Neural progenitor cell (in vitro differentiated cells): Measurements from ENCODE around the gene GBP5.

Source experiments
- CTCF ChIP-seq: fragments of 200-600 bp; sonication (generic); IDR thresholded peaks from 2 replicates; pipeline ENCODE4 v1.5.1; 2017; ENCODE audit warnings: antibody characterized with exemption, mild to moderate bottlenecking
- EZH2 ChIP-seq: fragments of 200-600 bp; sonication (generic); IDR thresholded peaks from 2 replicates; pipeline ENCODE4 v1.6.1; 2017; ENCODE audit warnings: antibody characterized with exemption, mild to moderate bottlenecking, moderate library complexity
- EZH2phosphoT487 ChIP-seq: fragments of 200-600 bp; sonication (generic); IDR thresholded peaks from 2 replicates; pipeline ENCODE4 v1.6.1; 2017; ENCODE audit warnings: antibody characterized with exemption

- TF ChIP-seq CTCF, result no peak
- no peak for TF ChIP-seq EZH2
- TF ChIP-seq EZH2phosphoT487, result no peak
These were observed 49.7 kb upstream of the GBP5 start for GRCh38 chr1:89322402-89322801.
